ENCODE measurements around the gene BCAT1. TPM values are rescaled to one million over a fixed set of nuclear protein-coding genes. Genes with fewer than 3 reads are reported as not detected.

BCAT1 gene
- total and polyA plus RNA-seq, 9 of the 15 experiments (the other 6 are each of a cell fraction or from before 2014, with no cell fraction given) = 38.5 to 157 (median 66.8) TPM

DNA sequence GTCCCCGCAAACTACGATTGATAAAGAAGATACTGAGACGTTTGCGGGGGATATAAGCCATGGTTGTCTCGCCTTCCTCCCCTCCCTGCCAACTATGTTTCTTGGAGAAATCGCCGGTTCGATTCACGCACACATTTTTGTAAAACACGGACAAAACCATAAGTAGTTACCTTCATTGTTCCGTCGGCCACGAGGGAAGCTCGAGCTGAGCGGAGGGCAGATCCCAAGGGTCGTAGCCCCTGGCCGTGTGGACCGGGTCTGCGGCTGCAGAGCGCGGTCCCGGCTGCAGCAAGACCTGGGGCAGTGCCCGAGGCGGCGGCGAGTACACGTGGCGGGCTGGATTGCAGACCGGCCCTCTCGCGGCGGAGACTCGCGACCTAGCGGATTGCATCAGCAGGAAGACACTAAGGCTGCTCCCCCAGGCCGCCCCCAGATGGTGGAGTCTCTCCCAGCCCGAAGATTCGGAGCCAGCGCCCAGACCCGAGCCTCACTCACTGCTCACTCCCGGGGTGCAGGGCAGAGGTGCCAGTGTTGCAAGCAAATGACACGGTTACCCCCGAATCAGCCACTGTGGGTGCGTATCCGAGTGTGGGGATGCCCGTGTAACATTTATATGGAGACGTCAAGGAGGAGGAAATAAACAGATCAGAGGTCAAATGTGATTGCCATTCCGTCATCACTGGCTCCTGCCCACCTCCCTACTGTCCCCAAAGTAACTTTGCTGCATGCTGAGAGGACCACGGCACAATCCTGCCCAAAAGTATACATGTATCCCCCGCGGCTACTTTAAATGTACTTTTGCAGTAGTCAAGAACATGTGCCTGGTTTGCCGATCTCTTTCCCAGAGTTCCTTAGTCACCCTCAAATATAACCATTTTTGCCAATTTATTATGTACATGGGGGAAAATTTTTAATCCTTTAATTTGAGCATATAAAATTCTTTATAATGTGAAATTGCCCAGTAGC lies at the start of gene BCAT1 (continued):
- TF ChIP-seq, protein P1, sequence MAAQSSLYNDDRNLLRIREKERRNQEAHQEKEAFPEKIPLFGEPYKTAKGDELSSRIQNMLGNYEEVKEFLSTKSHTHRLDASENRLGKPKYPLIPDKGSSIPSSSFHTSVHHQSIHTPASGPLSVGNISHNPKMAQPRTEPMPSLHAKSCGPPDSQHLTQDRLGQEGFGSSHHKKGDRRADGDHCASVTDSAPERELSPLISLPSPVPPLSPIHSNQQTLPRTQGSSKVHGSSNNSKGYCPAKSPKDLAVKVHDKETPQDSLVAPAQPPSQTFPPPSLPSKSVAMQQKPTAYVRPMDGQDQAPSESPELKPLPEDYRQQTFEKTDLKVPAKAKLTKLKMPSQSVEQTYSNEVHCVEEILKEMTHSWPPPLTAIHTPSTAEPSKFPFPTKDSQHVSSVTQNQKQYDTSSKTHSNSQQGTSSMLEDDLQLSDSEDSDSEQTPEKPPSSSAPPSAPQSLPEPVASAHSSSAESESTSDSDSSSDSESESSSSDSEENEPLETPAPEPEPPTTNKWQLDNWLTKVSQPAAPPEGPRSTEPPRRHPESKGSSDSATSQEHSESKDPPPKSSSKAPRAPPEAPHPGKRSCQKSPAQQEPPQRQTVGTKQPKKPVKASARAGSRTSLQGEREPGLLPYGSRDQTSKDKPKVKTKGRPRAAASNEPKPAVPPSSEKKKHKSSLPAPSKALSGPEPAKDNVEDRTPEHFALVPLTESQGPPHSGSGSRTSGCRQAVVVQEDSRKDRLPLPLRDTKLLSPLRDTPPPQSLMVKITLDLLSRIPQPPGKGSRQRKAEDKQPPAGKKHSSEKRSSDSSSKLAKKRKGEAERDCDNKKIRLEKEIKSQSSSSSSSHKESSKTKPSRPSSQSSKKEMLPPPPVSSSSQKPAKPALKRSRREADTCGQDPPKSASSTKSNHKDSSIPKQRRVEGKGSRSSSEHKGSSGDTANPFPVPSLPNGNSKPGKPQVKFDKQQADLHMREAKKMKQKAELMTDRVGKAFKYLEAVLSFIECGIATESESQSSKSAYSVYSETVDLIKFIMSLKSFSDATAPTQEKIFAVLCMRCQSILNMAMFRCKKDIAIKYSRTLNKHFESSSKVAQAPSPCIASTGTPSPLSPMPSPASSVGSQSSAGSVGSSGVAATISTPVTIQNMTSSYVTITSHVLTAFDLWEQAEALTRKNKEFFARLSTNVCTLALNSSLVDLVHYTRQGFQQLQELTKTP (IDR thresholded peaks at IDR 0.05; ENCODE audit: low read depth in 1 of 2, partially characterized antibody in 2 of 2) = peak; percentile 50 to 51
- TF ChIP-seq ILK (tag; IDR thresholded peaks at IDR 0.05; ENCODE audit: borderline replicate concordance, low read depth) (no peak), BRF1 (IDR thresholded peaks at IDR 0.05; ENCODE audit: borderline replicate concordance, extremely low read depth, insufficient read length) (no peak), MAFK (IDR thresholded peaks at IDR 0.05; ENCODE audit: low read length) (no peak), HCFC1 (IDR thresholded peaks at IDR 0.05; ENCODE audit: low read depth, low read length) (peak; percentile 60), SETDB1 (IDR thresholded peaks at IDR 0.05; ENCODE audit: low read length) (no peak), TCFL5 (CRISPR knock-in tag; conservative IDR thresholded peaks at IDR 0.05) (no peak), HMGN3 (IDR thresholded peaks at IDR 0.05; ENCODE audit: borderline replicate concordance, extremely low read depth, insufficient read length, low read depth, low read length) (peak; percentile 88), ZNF589 (CRISPR knock-in tag; IDR thresholded peaks at IDR 0.05; ENCODE audit: low read depth) (peak; percentile 80; the same call in 1 of the 2 replicates), BHLHE40 (IDR thresholded peaks at IDR 0.05; ENCODE audit: low read length) (peak; percentile 78), ZNF354B (CRISPR knock-in tag; IDR thresholded peaks at IDR 0.05) (no peak), JUNB (CRISPR knock-in tag; conservative IDR thresholded peaks at IDR 0.05) (no peak), ZNF764 (CRISPR knock-in tag; IDR thresholded peaks at IDR 0.05; ENCODE audit: low read depth) (0 out of 2 replicates have a peak, but pooled peaks have one; percentile 8), POLR2H (tag; IDR thresholded peaks at IDR 0.05; ENCODE audit: low read depth) (peak; percentile 75), ZNF75A (CRISPR knock-in tag; IDR thresholded peaks at IDR 0.05) (no peak), LARP7 (IDR thresholded peaks at IDR 0.05) (no peak), RAD21 (CRISPR knock-in tag; conservative IDR thresholded peaks at IDR 0.05 in 1 of 2, IDR thresholded peaks at IDR 0.05 in 1 of 2) (peak in 1 of 2 experiments; percentile 31; a peak in 2 of 4 replicates)
- TF ChIP-seq, protein P2, sequence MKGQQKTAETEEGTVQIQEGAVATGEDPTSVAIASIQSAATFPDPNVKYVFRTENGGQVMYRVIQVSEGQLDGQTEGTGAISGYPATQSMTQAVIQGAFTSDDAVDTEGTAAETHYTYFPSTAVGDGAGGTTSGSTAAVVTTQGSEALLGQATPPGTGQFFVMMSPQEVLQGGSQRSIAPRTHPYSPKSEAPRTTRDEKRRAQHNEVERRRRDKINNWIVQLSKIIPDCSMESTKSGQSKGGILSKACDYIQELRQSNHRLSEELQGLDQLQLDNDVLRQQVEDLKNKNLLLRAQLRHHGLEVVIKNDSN (CRISPR knock-in tag; IDR thresholded peaks at IDR 0.05) = peak; percentile 64
- TF ChIP-seq, protein P3, sequence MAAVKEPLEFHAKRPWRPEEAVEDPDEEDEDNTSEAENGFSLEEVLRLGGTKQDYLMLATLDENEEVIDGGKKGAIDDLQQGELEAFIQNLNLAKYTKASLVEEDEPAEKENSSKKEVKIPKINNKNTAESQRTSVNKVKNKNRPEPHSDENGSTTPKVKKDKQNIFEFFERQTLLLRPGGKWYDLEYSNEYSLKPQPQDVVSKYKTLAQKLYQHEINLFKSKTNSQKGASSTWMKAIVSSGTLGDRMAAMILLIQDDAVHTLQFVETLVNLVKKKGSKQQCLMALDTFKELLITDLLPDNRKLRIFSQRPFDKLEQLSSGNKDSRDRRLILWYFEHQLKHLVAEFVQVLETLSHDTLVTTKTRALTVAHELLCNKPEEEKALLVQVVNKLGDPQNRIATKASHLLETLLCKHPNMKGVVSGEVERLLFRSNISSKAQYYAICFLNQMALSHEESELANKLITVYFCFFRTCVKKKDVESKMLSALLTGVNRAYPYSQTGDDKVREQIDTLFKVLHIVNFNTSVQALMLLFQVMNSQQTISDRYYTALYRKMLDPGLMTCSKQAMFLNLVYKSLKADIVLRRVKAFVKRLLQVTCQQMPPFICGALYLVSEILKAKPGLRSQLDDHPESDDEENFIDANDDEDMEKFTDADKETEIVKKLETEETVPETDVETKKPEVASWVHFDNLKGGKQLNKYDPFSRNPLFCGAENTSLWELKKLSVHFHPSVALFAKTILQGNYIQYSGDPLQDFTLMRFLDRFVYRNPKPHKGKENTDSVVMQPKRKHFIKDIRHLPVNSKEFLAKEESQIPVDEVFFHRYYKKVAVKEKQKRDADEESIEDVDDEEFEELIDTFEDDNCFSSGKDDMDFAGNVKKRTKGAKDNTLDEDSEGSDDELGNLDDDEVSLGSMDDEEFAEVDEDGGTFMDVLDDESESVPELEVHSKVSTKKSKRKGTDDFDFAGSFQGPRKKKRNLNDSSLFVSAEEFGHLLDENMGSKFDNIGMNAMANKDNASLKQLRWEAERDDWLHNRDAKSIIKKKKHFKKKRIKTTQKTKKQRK (IDR thresholded peaks at IDR 0.05; ENCODE audit: borderline replicate concordance, low read depth, low read length) = no peak
